Activated naive CD4-positive, alpha-beta T cell treated with anti-CD3 and anti-CD28 coated beads for 36 hours (primary cell): Measurements from ENCODE around the gene TAF4. TPM values are rescaled to one million over a fixed set of nuclear protein-coding genes. Genes with fewer than 3 reads are reported as not detected.
"Not testable (repeated sequence)": the region's sequence is repeated elsewhere in the genome, so short reads cannot be mapped to it uniquely, and the experiment has no call there.

Experiments
- CTCF ChIA-PET: fragments of 350-600 bp; sonication (Branson Sonifier 250); formaldehyde crosslinking; loops from one replicate; lab custom pipeline; 2021; ENCODE audit warnings: antibody characterized with exemption; lab: Charles Lee
- DNase-seq: peaks from one replicate; pipeline ENCODE4 v3.0.0-alpha.2; 2020
- H3K27ac Mint-ChIP-seq: one replicate; pipeline ENCODE4 v1.8.0; 2021; ENCODE audit warnings: mild to moderate bottlenecking, mixed read lengths
- H3K27me3 Mint-ChIP-seq: one replicate; pipeline ENCODE4 v1.8.0; 2021; ENCODE audit warnings: low read depth, mixed read lengths
- H3K36me3 Mint-ChIP-seq: one replicate; pipeline ENCODE4 v1.8.0; 2021; ENCODE audit warnings: low read depth, mixed read lengths
- H3K4me1 Mint-ChIP-seq: one replicate; pipeline ENCODE4 v1.8.0; 2021; ENCODE audit warnings: low read depth, mixed read lengths
- H3K4me3 Mint-ChIP-seq: one replicate; pipeline ENCODE4 v1.8.0; 2021; ENCODE audit warnings: mild to moderate bottlenecking, moderate library complexity, mixed read lengths
- H3K9me3 Mint-ChIP-seq: one replicate; pipeline ENCODE4 v1.8.0; 2021; ENCODE audit warnings: mixed read lengths
- intact Hi-C: fragments of 100-400 bp; cut with micrococcal nuclease; formaldehyde crosslinking; loops from one replicate; pipeline ENCODE4 v1.15.1; 2023
- total RNA-seq, 2 experiments: library from RNA; stranded (reverse); gene quantifications; one replicate each; pipeline ENCODE4 v1.2.3, GENCODE V29; 2021

The TAF4 gene
- total RNA-seq, 2 experiments from 2014 or later = 15.0 to 15.4 TPM

- H3K4me1 Mint-ChIP-seq = no peaks in the 10 kb centered on the region
- no peak overlapping the region for H3K27ac Mint-ChIP-seq
- intact Hi-C loops = no loop called here
- CTCF ChIA-PET = no interaction called here
- no peak overlapping the region for H3K4me3 Mint-ChIP-seq
- H3K9me3 Mint-ChIP-seq = peaks cover 33% of the 10 kb centered on the region
- H3K27me3 Mint-ChIP-seq = no peaks in the 10 kb centered on the region
- no peak for DNase-seq
- H3K36me3 Mint-ChIP-seq = peaks cover 9% of the 10 kb centered on the region
Measured at GRCh38 chr20:62096421-62097380, 31.0 kb upstream of the TAF4 start.

DNA sequence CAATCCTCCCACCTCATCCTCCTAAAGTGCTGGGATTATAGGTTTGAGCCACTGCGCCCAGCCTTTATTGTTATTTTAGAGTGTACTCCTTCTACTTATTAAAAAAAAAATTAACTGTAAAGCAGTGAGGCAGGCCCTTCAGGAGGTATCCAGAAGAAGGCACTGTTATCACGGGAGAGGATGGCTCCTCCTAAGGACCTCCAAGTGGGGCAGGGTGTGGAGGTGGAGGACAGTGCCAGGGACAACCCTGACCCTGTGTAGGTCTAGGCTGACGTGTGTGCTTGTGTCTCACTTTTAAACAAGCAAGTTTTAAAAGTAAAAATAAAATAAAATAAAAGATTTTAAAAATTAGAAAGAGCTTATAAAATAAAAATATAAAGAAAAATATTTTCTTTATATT lies 23.7 kb upstream of the TAF4 start:
- intact Hi-C loops = no loop called here
- Mint-ChIP-seq H3K27me3 (peaks cover 4% of the 10 kb centered on the region), H3K9me3 (peaks cover 8% of the 10 kb centered on the region), H3K4me1 (no peaks in the 10 kb centered on the region), H3K27ac (no peak overlapping the region), H3K4me3 (no peak overlapping the region), H3K36me3 (peaks cover 3% of the 10 kb centered on the region)
- CTCF ChIA-PET = interaction anchor here (0.6 to 0.7 kb wide), 2 partner anchors 65 to 213 kb away, joined by 3 to 5 read pairs; no protein-coding TSS in a partner anchor
- DNase-seq = no peak

DNA sequence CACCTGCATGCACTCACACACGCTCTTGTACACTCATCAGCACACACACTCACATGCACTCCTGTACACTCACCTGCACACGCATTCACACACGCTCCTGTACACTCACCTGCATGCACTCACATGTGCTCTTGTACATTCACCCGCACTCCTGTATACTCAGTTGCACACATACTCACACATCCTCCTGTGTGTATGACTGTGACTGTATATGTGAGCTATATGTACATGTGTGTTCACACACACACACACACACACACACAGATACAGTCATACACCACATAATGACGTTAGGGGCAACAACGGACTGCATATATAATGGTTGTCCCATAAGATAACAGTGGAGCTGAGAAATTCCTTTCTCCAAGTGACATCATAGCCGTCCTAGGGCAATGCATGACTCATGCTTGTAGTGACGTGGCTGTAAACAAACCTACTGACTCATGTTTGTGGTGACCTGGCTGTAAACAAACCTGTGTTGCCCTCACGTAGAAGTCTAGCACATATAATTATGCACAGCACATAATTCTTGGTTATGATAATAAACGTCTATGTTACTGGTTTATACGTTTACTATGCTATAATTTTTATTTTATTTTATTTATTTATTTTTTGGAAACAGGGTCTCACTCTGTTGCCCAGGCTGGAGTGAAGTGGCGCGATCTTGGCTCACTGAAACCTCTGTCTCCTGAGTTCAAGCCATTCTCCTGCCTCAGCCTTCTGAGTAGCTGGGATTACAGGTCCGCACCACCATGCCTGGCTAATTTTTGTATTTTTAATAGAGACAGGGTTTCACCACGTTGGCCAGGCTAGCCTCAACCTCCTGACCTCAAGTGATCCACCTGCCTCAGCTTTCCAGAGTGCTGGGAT lies 22.8 kb upstream of the TAF4 start:
- intact Hi-C loops = no loop called here
- no peak for DNase-seq
- peaks cover 3% of the 10 kb centered on the region for H3K36me3 Mint-ChIP-seq
- H3K4me3 Mint-ChIP-seq = no peak overlapping the region
- CTCF ChIA-PET = no interaction called here
- H3K27me3 Mint-ChIP-seq = peaks cover 4% of the 10 kb centered on the region
- H3K9me3 Mint-ChIP-seq = peaks cover 8% of the 10 kb centered on the region
- no peaks in the 10 kb centered on the region for H3K4me1 Mint-ChIP-seq
- no peak overlapping the region for H3K27ac Mint-ChIP-seq

DNA sequence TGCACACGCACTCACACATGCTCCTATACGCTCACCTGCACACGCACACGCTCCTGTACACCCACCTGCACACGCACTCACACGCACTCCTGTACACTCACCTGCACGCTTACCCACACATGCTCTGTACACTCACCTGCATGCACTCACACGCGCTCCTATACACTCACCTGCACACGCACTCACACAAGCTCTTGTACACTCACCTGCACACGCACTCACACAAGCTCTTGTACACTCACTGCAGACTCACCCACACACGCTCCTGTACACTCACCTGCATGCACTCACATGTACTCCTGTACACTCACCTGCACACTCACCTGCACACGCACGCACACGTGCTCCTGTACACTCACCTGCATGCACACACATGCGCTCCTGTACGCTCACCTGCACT lies 22.0 kb upstream of the TAF4 start:
- Mint-ChIP-seq H3K27ac (no peak overlapping the region), H3K9me3 (peaks cover 7% of the 10 kb centered on the region), H3K4me1 (no peaks in the 10 kb centered on the region), H3K36me3 (peaks cover 3% of the 10 kb centered on the region), H3K4me3 (no peak overlapping the region), H3K27me3 (peaks cover 4% of the 10 kb centered on the region)
- no peak for DNase-seq
- CTCF ChIA-PET = no interaction called here
- intact Hi-C loops = no loop called here

DNA sequence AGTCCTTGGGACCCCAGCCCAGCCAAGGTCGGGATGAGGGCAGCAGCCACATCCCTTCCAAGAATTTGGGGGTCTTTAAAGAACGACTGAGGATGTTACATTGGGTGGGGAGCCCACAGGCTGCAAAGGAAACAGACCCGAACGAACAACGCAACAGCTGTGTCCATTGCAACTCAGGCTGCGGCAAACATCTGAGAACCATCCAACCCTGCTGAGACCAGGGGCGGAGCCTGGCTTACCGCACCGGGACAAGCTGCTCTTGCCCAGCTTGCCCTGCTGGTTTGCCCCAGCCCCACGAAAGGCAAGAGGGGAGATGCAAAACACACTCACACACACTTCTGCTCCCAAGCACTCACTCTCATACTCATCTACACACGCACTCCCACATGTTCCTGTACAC lies 21.5 kb upstream of the TAF4 start:
- peaks cover 4% of the 10 kb centered on the region for H3K27me3 Mint-ChIP-seq
- DNase-seq = no peak
- no peak overlapping the region for H3K4me3 Mint-ChIP-seq
- H3K27ac Mint-ChIP-seq = no peak overlapping the region
- CTCF ChIA-PET = no interaction called here
- peaks cover 6% of the 10 kb centered on the region for H3K9me3 Mint-ChIP-seq
- intact Hi-C loops = no loop called here
- no peaks in the 10 kb centered on the region for H3K4me1 Mint-ChIP-seq
- H3K36me3 Mint-ChIP-seq = peaks cover 3% of the 10 kb centered on the region

GRCh38 chr20:62085206-62085605 lies 19.5 kb upstream of the TAF4 start:
- no peak overlapping the region for H3K4me3 Mint-ChIP-seq
- H3K36me3 Mint-ChIP-seq = no peaks in the 10 kb centered on the region
- H3K27ac Mint-ChIP-seq = no peak overlapping the region
- peaks cover 4% of the 10 kb centered on the region for H3K27me3 Mint-ChIP-seq
- no peaks in the 10 kb centered on the region for H3K4me1 Mint-ChIP-seq
- DNase-seq = no peak
- intact Hi-C loops = no loop called here
- peaks cover 4% of the 10 kb centered on the region for H3K9me3 Mint-ChIP-seq
- CTCF ChIA-PET = no interaction called here

DNA sequence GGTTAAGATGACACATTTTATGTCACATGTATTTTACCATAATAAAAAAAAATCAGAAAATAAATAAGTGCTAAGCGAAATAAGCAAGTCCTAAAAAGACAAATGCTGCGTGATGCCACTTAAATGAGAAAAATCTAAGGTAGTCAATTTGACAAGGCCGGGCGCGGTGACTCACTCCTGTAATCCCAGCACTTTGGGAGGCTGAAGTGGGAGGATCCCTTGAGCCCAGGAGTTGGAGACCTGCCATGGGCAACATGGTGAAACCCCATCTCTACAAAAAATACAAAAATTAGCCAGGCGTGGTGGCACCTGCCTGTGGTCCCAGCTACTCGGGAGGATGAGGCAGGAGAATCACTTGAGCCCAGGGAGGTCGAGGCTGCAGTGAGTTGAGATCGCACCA lies 18.5 kb upstream of the TAF4 start:
- intact Hi-C loops, H3K27me3 Mint-ChIP-seq, CTCF ChIA-PET, H3K9me3 Mint-ChIP-seq, DNase-seq, H3K4me3 Mint-ChIP-seq, H3K4me1 Mint-ChIP-seq, H3K27ac Mint-ChIP-seq, H3K36me3 Mint-ChIP-seq: not testable (repeated sequence)

DNA sequence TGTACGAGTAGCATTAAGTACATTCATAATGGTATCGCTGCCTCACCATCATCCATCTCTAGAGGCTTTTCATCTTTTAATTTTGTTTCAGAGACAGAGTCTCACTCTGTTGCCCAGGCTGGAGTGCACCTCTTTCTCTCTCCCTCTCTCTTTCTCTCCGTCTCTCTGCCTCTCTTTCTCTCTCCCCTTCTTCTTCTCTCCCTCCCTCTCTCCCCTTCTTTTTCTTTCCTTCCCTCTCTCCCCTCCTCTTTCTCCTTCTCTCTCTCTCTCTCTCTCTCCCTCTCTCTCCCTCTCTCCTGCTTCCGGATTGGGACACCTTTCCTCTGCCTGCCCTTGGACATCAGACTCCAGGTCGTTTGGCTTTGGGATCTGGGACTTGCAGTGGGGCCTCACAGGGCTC lies 17.6 kb upstream of the TAF4 start:
- H3K4me1 Mint-ChIP-seq = no peaks in the 10 kb centered on the region

DNA sequence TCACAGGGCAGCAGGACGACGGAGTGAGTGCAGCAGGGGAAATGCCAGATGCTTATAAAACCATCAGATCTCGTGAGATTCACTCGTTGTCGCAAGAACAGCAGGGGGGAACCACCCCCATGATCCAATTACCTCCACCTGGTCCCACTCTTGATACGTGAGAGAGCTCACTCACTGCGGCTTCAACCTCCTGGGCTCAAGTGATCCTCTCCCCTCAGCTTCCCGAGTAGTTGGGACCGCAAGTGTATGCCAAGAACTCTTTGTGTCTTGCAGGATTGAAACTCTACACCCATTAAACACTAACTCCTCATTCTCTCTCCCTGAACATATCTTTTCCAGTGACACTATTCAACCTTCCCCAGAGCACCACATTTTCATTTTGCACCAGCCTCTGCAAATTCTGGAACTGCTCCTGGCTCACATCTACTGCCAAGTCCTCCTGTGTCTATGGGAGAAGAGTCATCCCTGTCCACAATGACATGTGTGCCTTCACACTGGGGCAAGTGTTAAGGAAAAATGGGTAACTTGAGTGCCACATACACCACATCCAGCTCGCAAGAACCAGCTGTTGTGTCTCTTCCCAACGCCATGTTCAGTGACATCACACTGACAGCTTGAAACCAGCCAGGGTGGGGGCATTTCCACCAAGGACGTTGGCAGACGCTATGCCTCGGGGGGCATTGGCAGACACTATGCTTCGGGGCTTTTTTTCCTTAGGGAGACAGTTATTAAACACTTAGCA lies 14.7 kb upstream of the TAF4 start:
- intact Hi-C loops = no loop called here
- H3K27ac Mint-ChIP-seq = no peak overlapping the region
- no peak for DNase-seq
- CTCF ChIA-PET = no interaction called here
- H3K9me3 Mint-ChIP-seq = peaks cover 20% of the 10 kb centered on the region
- H3K4me1 Mint-ChIP-seq = no peaks in the 10 kb centered on the region
- H3K27me3 Mint-ChIP-seq = peaks cover 7% of the 10 kb centered on the region
- no peak overlapping the region for H3K4me3 Mint-ChIP-seq
- peaks cover 4% of the 10 kb centered on the region for H3K36me3 Mint-ChIP-seq

More for the DNA sequence above, 17.6 kb upstream of the TAF4 start:
- Mint-ChIP-seq H3K9me3 (peaks cover 8% of the 10 kb centered on the region), H3K4me3 (no peak overlapping the region), H3K27ac (no peak overlapping the region), H3K36me3 (no peaks in the 10 kb centered on the region), H3K27me3 (peaks cover 4% of the 10 kb centered on the region)
- CTCF ChIA-PET = no interaction called here
- no peak for DNase-seq
- intact Hi-C loops = no loop called here

DNA sequence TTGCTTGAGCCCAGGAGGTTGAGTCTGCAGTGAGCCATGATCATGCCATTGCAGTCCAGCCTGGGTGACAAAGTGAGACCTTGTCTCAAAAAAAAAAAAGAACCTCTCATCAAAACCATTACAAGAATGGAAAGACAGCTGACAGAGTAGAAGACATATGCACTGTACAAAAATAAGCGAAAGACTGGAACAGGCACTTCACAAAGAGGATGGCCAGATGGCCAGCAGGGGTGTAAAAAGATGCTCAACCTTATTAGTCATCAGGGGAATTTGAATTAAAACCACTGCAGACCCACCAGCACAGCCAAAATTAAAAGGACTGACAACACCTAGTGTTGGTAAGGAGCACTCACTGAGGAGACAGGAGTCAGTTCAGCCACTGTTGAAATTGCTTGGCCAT lies 13.5 kb upstream of the TAF4 start:
- H3K27me3 Mint-ChIP-seq = peaks cover 3% of the 10 kb centered on the region

DNA sequence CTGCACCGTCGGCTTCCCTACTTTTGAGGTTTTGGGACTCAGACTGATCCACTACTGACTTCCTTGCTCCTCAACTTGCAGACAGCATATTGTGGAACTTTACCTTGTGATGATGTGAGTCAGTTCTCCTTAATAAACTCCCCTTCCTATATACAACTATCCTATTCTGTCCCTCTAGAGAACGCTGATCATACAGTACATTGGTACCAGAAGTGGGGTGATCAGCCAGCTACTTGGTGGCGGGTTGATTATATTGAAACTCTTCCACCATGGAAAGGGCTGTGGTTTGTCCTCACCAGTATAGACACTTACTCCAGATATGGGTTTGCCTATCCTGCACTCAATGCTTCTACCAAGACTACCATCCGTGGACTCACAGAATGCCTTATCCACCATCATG lies 7.6 kb upstream of the TAF4 start:
- CTCF ChIA-PET = interaction anchor here (0.7 kb wide), 1 partner anchor 268 kb away, joined by 3 read pairs; no protein-coding TSS in a partner anchor
- intact Hi-C loops = no loop called here
- no peak overlapping the region for H3K27ac Mint-ChIP-seq
- H3K9me3 Mint-ChIP-seq = peaks cover 30% of the 10 kb centered on the region
- peaks cover 9% of the 10 kb centered on the region for H3K36me3 Mint-ChIP-seq
- H3K4me1 Mint-ChIP-seq = no peaks in the 10 kb centered on the region
- DNase-seq = no peak
- peaks cover 3% of the 10 kb centered on the region for H3K27me3 Mint-ChIP-seq
- no peak overlapping the region for H3K4me3 Mint-ChIP-seq

More for the DNA sequence above, 13.5 kb upstream of the TAF4 start:
- Mint-ChIP-seq H3K9me3 (peaks cover 26% of the 10 kb centered on the region), H3K4me3 (no peak overlapping the region), H3K4me1 (no peaks in the 10 kb centered on the region), H3K27ac (no peak overlapping the region), H3K36me3 (peaks cover 6% of the 10 kb centered on the region)
- intact Hi-C loops = no loop called here
- no peak for DNase-seq
- CTCF ChIA-PET = interaction anchor here (0.6 kb wide), 1 partner anchor 302 kb away, joined by 3 read pairs; no protein-coding TSS in a partner anchor
